Stromal cell of bone marrow (primary cell): ENCODE results near the gene C15orf40.
"Not testable (repeated sequence)": the region's sequence is repeated elsewhere in the genome, so short reads cannot be mapped to it uniquely, and the experiment has no call there.

ENCODE experiments used
- DNase-seq: peaks from one replicate; pipeline ENCODE4 v3.0.0-alpha.2; 2012; ENCODE audit warnings: low read depth

Gene C15orf40

DNA sequence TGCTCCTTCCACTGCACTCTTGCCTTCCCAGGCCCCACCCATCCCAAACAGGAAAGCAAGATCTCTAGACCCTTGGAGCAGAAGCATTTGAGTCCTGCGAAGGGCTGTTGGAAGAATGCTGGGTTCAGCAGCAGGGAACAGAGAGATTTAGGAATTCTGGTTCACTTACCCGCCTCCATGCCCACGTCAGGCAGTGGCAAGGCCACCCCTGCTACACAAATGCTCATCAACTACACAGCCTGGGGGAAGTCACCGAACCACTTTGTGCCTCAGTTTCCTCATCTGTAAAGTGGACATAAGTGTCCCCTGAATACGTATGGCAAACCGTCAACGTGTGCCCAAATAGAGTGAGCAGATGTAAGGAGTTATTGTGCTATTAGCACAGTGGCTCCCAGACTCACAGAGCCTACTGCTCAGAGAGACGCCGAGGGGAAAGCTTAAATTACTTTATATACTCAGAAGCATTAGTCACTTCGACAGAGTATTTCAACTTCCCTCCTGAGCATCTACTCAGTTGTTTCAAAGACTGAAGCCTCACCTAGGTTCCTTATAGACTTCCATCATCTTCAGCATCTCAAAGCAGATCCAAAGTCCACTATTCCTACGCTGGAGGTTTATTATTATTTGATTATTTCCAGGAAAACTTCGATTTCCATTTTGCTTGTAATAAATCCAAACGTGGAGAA lies 59.8 kb downstream of the C15orf40 start:
- DNase-seq, result no peak

DNA sequence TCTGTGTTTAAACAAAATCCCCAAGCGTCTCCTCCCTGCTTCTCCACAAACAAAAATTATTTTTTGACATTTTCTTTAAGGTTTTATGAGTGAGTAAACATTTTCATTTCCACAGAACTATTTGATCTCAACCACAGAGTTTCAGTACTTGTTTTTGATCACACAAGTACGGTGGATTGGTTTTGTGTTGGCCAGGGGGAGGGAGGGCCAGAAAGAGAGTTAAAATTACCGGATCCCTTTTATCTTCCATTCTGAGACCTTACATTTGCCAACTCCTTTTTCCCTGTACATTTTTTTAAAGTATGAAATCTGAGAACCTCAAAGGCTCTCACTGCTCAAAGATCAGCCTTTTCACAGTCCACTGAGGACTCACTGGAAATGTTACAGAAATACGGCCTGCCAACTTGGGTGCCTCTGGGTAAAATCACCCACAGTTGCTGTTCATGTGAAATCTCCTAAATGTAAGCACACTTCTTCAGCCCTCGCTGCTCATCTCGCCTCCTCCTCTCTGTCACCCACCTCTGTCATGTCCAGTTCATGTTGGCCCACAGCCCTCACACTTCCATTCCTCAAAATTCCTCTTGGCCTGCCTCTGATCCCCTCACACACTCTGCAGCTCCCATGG lies 60.6 kb downstream of the C15orf40 start:
- DNase-seq, result no peak

DNA sequence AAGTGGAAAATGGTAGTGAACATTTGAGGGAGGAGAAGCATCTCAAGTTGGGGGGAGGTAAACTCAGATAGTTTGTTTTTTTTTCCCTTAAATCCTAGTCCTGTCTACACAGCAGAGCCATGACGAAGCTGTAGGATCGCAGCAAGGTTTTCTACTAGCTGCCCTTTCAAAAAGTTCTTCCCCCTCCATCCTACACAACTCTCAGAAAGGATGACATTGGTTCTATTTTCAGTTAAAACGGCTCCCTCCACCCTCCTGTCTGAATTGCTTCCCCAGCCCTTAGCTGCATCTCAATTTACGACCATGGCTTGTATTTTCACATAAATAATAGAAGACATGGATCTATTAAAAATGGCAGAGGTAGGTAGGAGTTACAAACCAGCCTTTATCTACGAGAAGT lies 61.1 kb downstream of the C15orf40 start:
- no peak for DNase-seq

DNA sequence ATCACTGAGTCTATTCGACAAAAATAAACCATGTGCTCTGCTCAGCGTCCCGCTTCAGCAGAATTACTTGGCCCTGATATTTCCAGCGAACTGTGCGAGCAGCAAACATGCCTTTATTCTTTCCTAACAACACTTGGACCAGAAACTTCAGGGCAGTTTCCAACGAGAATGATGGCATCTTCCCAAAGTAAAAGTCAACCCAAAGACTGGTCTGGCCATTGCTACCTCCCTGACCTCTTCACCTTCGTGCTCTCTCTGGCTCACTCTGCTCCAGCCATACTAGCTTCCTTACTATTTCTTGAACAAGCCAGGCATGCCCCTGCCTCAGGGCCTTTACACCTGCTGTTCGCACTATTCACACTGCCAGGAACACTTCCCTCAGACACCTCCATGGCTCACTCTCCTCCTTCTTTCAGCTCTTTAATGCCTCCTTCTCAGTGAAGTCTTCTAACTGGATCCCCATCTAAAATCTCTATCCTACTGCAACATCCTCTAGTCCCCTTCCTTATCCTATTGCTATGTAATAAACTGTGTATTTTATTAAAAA lies 65.2 kb downstream of the C15orf40 start:
- DNase-seq, result no peak

DNA sequence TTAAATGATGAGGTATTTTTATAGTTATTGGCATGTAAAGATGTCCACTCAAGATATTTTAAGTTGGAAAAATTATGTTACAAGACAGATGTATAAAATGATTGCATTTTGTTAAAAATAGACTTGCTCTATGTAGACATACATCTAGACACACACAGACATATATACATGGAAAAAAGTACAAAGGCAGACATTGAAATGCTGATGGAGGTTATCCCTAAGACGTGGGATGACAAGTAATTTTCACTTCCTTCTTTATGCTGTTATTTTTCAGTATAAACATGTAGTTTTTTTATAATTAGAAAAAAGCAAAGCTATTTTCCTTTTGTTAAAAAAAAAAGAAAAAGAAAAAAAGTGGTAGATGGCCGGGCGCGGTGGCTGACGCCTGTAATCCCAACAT lies 66.1 kb downstream of the C15orf40 start:
- no peak for DNase-seq

DNA sequence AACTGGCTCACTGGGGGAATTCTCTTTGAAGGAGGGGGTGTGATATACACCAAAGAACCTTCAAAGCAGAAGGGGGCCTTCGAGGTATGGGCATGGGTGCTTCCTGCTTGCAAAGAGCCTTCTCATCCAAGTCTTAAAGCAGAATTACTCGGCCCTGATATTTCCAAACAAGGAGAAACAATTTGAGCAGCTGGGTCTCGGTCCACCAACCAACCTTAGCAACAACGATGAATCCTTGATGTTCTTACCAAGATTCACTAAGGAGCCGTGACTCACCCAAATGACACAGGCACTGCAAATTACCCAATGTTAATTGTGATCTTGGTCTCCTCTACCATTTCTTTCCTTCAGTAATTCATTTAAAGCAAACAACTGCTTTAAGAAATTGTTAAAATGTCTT lies 66.6 kb downstream of the C15orf40 start:
- no peak for DNase-seq

DNA sequence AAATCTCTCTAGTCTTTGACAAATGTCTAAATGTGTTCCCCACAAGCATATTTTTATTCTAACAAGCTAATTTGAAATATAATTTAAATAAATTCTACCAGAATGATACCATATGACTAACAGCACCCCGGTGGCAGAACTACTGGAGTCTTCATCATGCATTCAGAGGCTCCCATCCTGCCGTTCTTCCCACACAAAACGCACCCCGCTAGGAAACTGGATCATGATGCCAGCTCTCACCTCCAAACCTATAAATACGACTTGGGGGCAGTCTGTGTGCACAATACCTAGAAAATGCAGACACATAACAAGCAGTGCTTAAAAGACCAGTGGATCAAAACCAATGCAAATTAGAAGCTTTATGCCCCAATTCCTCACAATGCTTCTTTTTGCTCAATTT lies 67.4 kb downstream of the C15orf40 start:
- no peak for DNase-seq

DNA sequence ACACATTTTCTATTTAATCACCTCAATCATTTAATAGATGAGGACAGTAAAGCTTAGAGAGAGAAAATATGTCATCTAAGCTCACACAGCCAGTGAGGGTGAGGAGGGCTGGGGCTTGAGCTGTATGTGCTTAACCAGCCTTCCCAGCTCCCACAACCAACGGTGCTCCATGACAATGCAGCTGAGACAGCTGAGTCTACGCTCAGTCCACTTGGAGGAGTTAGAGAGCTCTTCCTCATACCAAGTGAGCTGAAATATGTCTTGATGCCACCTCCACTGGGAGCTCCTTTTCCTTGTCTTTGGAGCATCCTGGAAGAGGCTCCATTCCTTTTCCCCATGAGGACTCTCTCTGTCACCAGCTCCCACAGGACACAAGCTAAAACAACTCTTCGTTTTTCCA lies 68.3 kb downstream of the C15orf40 start:
- no peak for DNase-seq

DNA sequence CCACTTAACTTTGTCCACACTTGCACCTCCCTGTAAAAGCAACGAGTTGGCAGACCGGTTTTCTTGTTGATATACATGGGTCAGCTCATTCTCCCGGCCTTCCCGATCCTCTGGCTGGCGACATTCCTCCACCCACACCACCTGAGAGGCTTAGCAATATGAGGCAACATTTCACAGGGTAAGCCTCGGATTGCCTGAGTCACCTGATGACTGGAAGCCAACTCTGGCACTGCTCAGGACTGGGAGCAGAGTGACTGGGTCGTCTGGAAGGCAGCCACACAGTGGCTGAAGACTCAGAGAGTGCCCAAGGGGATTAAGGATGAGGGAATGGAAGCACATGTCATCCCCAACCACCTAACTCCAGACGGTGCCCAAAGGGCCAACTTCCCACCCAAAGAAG lies 68.7 kb downstream of the C15orf40 start:
- DNase-seq, result peak; percentile 41

DNA sequence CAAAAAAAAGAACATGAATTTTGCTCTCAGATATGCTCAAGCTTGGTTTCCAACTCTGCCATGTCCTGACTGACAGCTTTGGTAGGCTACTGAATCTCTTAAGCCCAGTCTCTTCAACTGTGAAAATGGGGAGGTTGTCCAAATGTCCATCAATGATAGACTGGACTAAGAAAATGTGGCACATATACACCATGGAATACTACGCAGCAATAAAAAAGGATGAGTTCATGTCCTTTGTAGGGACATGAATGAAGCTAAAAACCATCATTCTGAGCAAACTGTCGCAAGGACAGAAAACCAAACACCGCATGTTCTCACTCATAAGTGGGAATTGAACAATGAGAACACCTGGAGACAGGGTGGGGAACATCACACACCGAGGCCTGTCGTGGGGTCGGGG lies 71.8 kb downstream of the C15orf40 start:
- not testable (repeated sequence) for DNase-seq
